ENCODE results near the gene HELT. TPM values are rescaled to one million over a fixed set of nuclear protein-coding genes. Genes with fewer than 3 reads are reported as not detected.
"Not testable (repeated sequence)": the region's sequence is repeated elsewhere in the genome, so short reads cannot be mapped to it uniquely, and the experiment has no call there.

Gene HELT
- total RNA-seq, 1 donor from 2014 or later = 0.49 TPM

DNA sequence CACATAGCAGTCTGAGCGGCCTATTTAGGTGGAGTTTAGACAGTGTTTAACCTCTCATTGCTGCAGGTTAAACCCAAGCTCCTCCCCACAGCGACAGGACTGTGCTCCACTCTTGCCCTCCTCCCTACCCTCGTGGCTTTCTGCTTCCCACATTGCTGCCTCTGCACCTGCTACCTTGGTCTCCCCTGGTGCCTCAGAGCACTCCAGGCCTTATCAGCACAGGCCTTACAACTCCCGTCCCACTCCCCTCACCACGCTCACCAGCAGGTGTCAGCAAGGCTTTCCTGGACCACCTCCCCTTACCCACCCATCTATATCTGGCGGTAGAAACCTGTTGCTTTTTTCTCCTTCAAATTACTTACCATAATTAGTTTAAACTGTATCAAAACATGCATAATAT lies 18.6 kb downstream of the HELT start:
- H3K27ac ChIP-seq = no peak overlapping the region
- no peaks in the 10 kb centered on the region for H3K9me3 ChIP-seq
- intact Hi-C loops (cut with DNase I) = no loop called here
- peaks cover 8% of the 10 kb centered on the region for H3K27me3 ChIP-seq
- H3K36me3 ChIP-seq = no peaks in the 10 kb centered on the region
- no peak overlapping the region for H3K4me3 ChIP-seq
- H3K4me1 ChIP-seq = no peaks in the 10 kb centered on the region
- no peak for ATAC-seq
- DNase-seq = no peak
- no peak for TF ChIP-seq CTCF (IDR thresholded peaks at IDR 0.05)

DNA sequence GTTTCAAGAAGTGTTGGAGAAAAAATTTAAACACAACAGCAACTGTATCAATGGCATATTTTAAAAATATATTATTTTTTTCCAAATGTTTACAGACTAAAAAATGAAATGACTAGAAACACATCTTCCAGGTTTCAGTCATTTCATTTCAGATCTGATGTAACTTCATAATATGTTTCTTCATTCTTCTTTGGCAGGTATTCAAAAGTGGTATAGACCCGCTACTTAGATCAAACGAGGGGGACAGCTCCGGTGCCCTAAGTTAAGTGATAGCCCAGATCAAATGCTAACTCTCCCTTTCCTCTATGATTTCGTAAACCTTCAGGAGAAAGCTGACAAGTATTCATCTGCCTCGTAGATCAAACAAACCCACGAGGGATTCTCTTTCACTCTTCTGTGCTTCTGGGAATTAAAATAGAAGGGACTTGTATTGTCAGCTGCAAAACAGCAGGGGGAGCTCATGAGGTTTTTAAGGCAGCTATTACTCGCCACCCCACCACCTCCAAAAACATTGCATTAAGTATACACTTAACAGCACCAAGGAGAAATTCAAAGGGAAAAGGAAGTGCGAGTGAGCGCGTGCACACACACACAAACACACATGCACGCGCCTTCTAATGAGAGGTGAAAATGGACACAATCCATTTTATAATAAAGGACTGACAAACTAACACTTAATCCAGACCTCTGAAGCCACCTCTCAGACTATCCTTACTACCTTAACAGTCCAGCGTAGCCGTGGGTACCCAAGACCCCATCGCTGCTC lies 21.4 kb downstream of the HELT start:
- Histone ChIP-seq H3K4me1 (no peaks in the 10 kb centered on the region), H3K9me3 (no peaks in the 10 kb centered on the region), H3K27me3 (no peaks in the 10 kb centered on the region), H3K4me3 (no peak overlapping the region), H3K27ac (no peak overlapping the region), H3K36me3 (no peaks in the 10 kb centered on the region)
- intact Hi-C loops (cut with DNase I) = loop anchor here (5.0 kb wide), 1 partner anchor 93 kb away; no protein-coding TSS in a partner anchor
- ATAC-seq (peak; percentile 96), DNase-seq (no peak)
- TF ChIP-seq CTCF (IDR thresholded peaks at IDR 0.05) = peak; percentile 78

DNA sequence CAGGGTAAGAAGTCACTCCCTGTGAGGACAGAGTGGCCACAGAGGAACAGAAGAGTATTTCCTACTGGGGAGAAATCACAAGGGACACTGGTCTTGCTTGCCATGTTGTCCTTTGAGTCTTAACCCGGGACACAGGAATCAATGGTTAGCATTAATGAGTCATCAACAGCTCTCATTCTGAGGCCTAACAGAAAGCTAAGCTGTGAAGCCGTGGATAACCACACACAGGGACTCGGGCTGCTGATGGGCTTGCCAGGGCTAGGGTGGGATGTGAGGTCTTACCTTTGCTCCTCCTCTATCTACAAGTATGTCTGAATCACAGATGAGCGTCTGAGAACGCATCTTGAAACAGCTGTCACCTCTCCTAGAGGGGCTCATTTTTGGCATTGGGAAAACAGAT lies 22.2 kb downstream of the HELT start:
- Histone ChIP-seq H3K4me1 (no peaks in the 10 kb centered on the region), H3K27me3 (no peaks in the 10 kb centered on the region), H3K27ac (no peak overlapping the region), H3K36me3 (no peaks in the 10 kb centered on the region), H3K9me3 (no peaks in the 10 kb centered on the region), H3K4me3 (no peak overlapping the region)
- no peak for TF ChIP-seq CTCF (IDR thresholded peaks at IDR 0.05)
- no peak for ATAC-seq
- intact Hi-C loops (cut with DNase I) = loop anchor here (5.0 kb wide), 1 partner anchor 92 kb away; no protein-coding TSS in a partner anchor
- no peak for DNase-seq

DNA sequence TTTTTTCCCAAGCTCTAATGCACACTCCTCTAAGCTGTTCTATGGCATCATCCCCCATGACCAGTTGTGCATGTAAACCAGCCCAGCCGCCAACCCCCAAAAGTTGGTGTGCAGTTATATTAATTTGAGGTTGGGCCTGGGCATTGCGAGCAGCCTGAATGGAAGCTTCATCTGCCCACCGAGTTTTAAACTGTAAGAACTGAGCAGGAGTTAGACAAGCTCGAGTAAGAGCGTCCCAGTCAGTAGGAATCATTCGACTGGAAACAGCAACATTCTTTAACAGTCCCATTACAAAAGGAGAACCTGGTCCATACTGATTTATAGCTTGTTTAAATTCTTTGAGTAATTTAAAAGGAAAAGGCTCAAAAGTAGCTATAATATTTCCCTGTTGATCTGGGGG lies 32.0 kb downstream of the HELT start:
- ATAC-seq; H3K4me1 ChIP-seq; intact Hi-C loops (cut with DNase I); H3K4me3 ChIP-seq; H3K27ac ChIP-seq; DNase-seq; H3K9me3 ChIP-seq; H3K27me3 ChIP-seq; H3K36me3 ChIP-seq: not testable (repeated sequence)

- H3K27me3 ChIP-seq; ATAC-seq; intact Hi-C loops (cut with DNase I); H3K9me3 ChIP-seq; H3K4me1 ChIP-seq; DNase-seq; H3K36me3 ChIP-seq; H3K4me3 ChIP-seq; H3K27ac ChIP-seq: not testable (repeated sequence)
Observed at GRCh38 chr4:185051283-185051682, 33.0 kb downstream of the HELT start.

DNA sequence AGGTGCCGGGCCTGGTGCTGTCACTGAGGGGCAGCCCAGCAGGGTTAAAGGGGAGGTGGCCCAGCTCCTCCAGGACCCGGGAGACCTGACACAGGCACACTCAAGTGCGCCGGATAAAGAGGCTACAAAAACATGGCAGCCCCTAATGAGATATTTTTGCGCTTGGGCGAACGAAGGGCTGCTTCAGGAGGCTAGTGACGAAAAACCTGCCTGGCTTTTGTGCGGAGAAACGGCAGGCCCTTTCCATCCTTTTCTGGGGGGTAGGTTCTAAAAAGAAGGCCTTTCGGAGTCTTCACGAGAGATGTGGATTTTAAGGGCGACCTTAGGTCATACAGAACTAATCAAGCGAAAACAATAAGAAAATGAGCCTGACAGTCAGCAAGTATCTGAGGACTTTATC lies 35.5 kb downstream of the HELT start:
- ATAC-seq (no peak), DNase-seq (no peak)
- no peak overlapping the region for H3K27ac ChIP-seq
- no peak for TF ChIP-seq CTCF (IDR thresholded peaks at IDR 0.05)
- H3K9me3 ChIP-seq = no peaks in the 10 kb centered on the region
- no peaks in the 10 kb centered on the region for H3K4me1 ChIP-seq
- no peaks in the 10 kb centered on the region for H3K27me3 ChIP-seq
- no peaks in the 10 kb centered on the region for H3K36me3 ChIP-seq
- intact Hi-C loops (cut with DNase I) = no loop called here
- no peak overlapping the region for H3K4me3 ChIP-seq

DNA sequence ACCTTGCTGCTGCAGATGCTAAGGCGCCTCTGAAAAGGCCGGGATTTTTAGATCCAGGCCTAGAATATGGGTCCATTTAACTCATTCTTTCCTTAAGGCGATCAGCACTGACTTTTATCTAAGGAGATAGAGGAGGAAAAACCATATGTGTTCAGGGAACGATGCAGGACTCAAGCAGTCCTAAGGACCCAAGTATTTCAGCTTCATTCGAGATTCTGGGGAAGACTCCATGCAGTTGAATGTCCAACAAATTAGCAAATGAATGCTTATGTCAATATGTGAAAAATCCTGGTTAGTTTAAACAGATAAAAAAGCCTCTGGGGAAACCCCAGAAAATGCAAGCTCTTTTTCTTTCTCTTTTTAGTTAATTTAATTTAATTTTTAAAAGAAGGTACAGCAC lies 36.0 kb downstream of the HELT start:
- Histone ChIP-seq H3K36me3 (no peaks in the 10 kb centered on the region), H3K9me3 (no peaks in the 10 kb centered on the region), H3K4me1 (no peaks in the 10 kb centered on the region), H3K4me3 (no peak overlapping the region), H3K27ac (no peak overlapping the region), H3K27me3 (no peaks in the 10 kb centered on the region)
- no peak for TF ChIP-seq CTCF (IDR thresholded peaks at IDR 0.05)
- ATAC-seq (no peak), DNase-seq (no peak)
- intact Hi-C loops (cut with DNase I) = no loop called here
